DMS114 treated with DMSO at 0.1 percent for 48 hours (cell line): ENCODE data around the gene ALDH3B2.

Experiments used
- DNase-seq: peaks from one replicate; lab custom pipeline; 2025; ENCODE audit not compliant: unreplicated experiment; lab: John Stamatoyannopoulos, UW

Gene ALDH3B2

GRCh38 chr11:67615728-67616430 is 58.5 kb downstream of the ALDH3B2 start:
- DNase-seq = no peak

GRCh38 chr11:67614730-67615714 is 59.4 kb downstream of the ALDH3B2 start:
- peak; percentile 79 for DNase-seq

GRCh38 chr11:67613960-67614715 is 60.3 kb downstream of the ALDH3B2 start:
- peak; percentile 88 for DNase-seq

GRCh38 chr11:67613313-67613959 is 61.0 kb downstream of the ALDH3B2 start:
- DNase-seq = no peak

GRCh38 chr11:67612751-67613150 is 61.7 kb downstream of the ALDH3B2 start:
- DNase-seq = no peak
